CD4-positive, alpha-beta T cell treated with Interleukin-6 at 100 ng/mL for 8 hours (primary cell): Measurements from ENCODE around the gene ZNF883.
A peak's percentile ranks its signal among the peaks of the same experiment; 100 is the strongest.
"Not testable (repeated sequence)": the region's sequence is repeated elsewhere in the genome, so short reads cannot be mapped to it uniquely, and the experiment has no call there.

ENCODE experiments used
- DNase-seq: peaks from one replicate; pipeline ENCODE4 v3.0.0-alpha.2; 2020; ENCODE audit warnings: mixed read lengths, low spot score

ZNF883 gene

DNA sequence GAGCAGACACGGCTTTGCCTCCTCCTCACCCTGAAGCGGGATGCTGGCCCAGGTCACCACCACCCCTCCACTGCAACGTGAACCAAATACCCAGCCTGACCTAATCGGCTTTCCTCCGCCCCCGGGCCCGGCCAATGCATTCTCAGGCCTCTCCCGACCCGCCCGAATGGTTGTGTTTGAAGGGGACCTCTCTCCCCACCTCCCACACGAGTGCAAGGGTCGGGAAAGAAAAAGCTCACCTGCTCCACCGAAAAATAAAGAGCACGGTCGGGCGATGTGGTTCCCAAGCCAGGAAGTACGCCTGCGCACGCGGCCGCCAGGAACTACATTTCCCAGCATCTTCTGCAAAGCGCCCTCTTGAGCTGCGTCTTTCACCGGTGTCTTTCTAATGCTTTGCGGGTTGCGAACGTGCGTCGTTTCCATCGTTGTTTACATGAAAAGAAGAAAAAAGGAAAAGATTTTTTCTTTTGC is at the start of gene ZNF883:
Gene ZNF883 (minus strand): TSS at position 282 of the 471 bp plus-strand sequence.
- peak; percentile 27 for DNase-seq

DNA sequence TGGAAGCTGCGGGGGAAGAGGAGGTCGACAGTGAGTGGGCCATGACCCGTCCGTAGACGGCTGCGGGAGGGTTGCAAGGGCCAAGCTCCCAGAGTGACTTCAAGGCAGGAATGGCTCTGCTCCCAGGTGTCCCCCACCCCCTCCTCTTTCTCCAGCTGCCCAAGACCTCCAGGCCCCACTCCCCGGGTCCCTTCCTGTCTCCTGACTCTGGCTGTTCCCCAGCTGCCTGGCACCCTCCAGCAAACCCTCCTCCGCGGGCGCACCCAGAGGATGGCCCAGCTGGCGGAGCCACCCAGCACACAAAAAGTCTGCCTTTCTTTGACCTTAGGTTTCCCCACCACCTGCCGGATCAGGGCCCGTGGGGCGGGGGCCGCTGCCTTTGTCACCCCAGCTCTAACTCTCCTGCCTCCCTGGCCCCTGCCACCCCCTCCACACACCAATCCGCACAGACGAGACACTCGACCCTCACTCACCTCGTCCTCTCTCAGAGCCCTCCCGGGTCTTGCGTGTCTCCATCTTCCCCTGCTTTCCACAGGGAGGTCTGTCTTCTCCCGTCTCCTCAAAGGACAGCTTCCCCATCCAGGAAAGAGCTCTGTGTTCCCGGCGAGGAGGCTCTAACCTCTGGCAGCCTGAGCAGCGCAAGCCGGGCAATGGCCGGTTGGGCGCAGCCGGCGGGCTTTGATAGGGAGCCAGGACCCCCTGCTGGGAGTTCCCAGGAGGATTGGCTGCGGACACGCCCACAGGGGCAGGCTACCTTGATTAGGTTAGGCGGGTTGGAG is 49.3 kb upstream of the ZNF883 start:
- DNase-seq: not testable (repeated sequence)

DNA sequence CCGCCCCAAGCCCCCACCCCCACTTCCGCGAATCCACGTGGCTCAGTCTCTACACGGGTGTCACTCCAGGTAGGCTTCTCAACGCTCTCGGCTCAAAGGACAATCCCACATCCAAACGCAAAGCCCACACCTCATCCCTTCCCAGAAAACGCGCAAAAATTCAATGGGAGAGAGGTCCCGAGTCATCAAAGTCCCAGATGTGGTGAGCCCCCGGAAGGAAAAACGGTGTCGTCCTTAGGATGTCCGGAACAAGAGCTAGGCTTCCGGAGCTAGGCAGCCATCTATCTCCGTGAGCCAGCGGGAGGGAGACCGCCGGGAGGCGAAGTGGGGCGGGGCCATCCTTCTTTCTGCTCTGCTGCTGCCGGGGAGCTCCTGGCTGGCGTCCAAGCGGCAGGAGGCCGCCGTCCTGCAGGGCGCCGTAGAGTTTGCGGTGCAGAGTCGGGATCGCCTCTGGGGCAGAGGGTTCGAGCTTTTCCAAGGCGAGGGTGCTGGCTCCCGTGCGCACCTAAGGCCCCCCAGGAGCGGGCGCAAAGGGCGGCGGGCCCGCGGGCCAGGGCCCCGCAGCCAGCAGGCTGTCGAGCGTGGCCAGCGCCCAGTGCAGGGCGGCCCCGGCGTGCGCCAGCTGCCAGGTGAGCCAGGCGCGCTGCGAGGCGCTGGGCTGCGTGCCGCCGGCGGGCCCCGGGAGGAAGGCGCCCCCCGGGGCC is 47.7 kb upstream of the ZNF883 start:
- peak; percentile 3 for DNase-seq

DNA sequence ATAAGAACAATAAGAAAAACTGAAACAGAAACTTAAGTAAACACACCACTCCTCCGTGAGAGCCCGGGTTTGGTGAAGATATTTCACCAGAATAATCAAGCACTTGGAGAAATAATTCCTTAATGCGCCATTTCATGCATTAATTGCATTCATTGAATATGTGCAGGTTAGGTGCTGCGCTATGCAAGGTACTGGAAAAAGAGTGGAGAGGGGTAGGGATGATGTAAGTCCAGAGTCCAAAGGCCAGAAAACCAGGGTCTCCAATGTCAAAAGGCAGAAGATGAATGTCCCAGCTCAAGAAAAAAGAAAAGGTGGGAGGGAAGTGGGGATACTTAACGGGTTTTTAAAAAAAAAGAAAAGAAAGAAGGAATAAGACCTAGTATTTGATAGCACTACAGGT is 45.2 kb upstream of the ZNF883 start:
- no peak for DNase-seq

DNA sequence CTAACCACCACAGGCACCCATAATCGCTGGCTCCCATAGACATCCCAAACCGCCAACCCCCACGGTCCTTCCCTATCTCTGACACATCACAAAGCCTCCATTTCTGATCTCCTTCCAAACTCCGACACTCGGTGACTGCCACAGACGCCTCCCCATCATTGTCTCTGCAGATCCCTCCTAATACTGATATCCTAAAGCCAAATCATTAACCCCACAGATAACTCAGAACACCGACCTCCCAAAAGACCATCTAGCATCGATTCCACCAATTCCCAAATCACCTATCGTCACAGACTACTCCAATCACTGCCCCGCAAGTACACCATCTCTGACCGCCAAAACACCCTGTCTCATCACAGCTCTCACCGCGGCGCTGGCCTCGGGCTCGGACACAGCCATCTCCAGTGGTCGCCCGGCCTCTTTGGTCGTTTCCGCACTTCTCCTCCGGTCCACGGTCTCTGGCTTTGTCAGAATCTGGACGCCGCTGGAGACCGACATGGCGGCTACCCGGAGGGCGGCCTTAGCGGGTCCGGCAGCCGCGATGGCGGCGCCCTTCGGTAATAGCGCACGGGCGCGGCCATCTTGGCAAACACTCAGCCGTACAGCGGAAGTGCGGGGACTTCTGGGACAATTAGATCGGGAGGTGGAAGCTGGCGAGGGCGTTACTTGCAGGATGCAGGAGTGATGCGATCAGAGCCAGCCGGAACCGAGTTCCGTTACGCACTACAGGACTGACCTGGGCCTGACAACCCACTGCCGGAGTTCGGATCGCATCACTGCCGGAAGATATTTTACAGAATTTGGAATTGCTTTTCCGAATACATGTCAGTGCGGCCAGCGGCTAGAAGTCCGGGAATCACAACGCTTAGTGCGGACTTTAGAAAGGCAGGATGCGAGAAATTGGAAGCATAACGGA is 44.5 kb upstream of the ZNF883 start, which contains the start of gene ZFP37:
Gene ZFP37 (minus strand): TSS at position 534 of the 916 bp plus-strand sequence. CDS start 36 bp downstream, at position 498.
- peak; percentile 81 for DNase-seq

DNA sequence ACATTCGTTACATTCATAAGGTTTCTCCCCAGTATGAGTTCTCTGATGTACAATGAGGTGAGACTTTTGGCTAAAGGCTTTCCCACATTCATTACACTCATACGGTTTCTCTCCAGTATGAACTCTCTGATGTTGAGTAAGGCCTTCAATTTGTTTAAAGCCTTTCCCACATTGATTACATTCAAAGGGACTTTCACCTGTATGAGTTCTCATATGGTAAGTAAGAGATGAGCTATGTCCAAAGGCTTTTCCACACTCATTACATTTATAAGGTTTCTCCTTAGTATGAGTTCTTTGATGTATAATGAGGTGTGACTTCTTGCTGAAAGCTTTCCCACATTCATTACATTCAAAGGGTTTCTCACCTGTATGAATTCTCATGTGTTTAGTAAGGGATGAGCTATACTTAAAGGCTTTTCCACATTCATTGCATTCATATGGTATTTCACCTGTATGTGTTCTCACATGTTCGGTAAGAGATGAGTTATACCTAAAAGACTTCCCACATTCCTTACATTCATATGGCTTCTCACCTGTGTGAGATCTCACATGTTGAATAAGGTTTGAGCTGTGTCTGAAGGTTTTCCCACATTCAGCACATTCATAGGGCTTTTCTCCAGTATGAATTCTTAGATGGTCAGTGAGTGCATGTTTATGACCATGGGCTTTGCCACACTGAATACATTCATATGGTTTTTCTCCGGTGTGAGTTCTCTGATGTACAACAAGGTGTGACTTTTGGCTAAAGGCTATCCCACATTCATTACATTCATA is 31.1 kb upstream of the ZNF883 start:
- no peak for DNase-seq

DNA sequence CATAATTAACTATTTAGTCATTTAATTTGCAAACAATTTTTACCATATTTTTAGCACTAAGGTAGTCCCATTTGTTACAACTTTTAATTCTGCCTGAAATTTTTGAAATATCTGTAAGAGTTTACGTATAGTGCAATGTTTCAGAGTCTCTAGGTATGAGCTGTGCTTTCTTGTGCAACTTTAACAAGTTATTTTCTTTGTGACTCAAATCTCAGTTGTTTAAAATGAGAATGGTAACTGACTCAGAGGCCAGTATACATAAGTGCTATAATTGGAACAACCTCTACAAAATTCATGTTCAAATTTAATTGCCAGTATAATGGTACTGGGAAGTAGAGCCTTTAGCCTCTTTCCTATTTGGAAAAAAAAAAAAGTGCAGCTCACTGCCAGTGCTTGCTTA is 14.2 kb upstream of the ZNF883 start:
- DNase-seq: no peak

DNA sequence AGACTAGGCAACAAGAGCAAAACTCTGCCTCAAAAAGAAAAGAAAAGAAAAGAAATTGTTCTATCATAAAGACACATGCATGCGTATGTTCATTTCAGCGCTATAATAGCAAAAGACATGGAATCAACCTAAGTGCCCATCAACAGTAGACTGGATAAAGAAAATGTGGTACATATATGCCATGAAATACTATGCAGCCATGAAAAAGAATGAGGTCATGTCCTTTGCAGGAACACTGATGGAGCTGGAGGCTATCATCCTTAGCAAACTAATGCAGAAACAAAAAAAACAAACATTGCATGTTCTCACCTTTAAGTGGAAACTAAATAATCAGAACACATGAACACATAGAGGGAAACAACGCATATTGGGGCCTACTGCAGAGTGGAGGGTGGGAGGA is 6.3 kb upstream of the ZNF883 start:
- DNase-seq: no peak

DNA sequence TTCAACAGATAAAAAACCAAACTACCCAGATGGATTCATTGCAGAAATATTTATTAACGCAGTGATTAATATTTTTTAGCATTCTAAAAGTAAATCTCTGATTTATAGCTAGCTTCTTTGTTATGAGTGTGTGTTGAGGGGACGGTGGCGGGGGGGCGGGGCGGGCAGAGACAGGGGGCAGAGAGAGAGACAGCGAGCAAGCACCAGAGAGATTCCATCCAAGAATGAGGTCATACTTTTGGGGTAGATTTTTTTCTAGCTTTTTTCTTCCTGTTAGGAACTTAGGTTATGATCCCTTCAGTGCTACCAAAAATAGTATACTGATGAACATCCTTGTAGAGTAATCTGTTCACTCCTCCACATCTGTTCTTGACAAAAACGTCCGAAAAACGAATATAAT is 500 bp upstream of the ZNF883 start:
- DNase-seq: no peak

DNA sequence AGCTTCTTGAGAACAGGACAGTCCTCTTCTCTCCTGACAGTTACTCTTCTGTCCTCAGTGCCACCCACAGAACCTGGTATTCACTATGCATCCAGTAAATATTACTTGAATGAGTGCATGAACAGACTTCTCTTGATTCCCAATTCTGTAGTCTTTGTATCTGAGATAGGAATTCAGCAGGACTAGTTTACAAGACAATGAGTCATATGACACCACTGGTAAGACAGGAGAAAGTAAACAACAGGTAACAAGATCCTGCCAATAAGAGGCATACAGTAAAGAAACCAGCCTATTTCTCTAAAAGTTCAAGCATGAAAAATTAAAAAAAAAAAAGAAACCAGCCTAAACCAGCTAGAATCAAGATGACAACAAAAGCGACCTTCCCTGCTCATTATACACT is 6.2 kb downstream of the ZNF883 start:
- DNase-seq: no peak

DNA sequence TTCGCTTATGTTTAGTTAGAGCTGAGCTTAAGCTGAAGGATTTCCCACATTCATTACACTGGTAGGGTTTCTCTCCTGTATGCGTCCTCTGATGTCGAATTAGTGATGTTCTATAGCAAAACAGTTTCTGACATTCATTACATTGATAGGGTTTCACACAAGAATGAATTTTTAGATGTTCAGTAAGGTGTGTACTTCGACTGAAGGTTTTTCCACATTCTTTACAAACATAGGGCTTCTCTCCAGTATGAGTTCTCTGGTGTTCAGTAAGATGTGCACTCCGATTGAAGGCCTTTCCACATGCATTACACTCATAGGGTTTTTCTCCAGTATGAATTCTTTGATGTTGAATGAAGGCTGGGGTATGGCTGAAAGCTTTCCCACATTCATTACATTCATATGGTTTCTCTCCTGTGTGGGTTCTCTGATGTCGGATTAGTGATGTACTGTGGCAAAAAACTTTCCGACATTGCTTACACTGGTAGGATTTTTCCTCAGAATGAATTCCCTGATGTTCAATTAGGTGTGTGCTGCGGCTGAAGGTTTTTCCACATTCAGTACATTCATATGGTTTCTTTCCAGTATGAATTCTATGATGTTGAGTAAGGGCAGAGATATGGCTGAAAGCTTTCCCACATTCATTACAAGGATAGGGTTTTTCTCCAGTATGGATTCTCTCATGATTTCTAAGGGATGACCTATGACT is 14.6 kb downstream of the ZNF883 start:
- DNase-seq: no peak

DNA sequence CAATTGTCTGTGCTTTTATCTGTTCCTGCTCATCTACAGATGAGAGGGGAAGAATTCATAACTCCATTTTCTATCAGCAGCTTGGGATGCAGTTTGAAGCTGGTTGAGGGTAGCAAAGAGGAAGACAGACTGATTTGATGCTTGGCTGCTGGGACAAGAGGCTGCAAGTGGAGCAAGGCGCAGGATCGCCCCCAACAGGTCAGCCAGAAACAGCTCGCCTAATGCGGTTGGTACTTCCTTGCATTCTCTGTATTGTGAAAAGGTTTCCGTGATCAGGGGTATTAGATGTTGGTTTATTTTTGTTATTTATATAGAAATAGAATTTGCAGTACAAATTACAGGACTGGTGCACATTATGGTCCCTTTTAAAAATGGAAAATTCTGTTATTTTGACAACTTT is 40.6 kb downstream of the ZNF883 start:
- no peak for DNase-seq

DNA sequence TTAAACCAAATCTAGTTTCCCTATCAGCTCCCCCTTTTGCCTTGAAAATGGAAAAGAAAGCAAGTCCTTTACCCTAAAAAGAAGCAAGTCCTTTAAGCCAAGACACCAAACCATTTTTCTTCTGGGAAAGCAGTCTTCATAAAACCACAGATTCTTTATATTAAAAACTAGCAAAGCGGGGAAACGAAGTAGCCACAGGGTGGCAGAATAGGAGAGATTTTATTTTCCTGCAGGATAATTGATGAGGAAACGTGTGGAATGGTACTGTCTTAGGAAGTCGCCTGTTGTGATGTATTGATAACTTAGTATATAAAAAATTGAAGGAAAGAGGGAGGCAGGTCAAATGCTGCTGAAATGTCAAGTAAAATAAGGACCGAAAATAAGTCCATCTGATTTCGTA is 41.1 kb downstream of the ZNF883 start:
- DNase-seq: no peak

DNA sequence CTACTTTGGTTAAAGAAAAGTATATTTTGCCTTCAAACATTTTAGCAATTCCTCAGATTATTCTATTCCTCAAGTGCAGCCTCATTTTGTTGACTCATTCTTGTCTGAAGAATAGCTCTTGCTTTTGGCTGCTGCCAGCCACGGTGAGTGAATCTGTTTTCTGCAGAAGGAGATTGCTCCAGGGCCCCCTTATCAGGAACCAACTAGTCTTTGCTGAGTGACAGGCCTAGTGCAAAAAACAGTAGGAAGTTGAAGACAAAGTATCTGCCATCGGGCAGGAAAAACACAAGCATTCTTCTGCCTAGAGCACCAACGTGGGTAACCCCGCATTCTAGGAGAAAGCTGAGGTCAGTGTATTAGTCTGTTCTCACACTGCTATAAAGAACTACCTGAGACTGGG is 42.3 kb downstream of the ZNF883 start:
- DNase-seq: no peak

DNA sequence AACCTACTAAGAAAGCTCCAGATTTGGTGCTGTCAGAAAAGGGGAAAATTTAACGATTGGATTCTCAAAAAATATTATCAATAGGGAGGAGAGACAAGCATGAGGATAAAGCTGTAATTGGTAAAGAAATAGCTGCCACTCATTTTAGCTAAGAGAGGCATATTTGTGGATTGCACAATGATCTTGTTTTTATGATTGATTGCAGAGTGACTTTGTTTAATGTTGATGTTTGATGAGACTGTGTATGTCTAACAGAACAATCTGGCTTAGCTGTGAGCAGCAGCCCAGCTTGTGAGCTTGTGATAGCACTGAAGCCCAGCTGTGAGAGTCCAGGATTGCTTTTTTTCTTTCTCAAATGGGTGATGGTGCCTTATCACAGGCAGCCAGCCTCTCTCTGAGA is 56.4 kb downstream of the ZNF883 start:
- no peak for DNase-seq

DNA sequence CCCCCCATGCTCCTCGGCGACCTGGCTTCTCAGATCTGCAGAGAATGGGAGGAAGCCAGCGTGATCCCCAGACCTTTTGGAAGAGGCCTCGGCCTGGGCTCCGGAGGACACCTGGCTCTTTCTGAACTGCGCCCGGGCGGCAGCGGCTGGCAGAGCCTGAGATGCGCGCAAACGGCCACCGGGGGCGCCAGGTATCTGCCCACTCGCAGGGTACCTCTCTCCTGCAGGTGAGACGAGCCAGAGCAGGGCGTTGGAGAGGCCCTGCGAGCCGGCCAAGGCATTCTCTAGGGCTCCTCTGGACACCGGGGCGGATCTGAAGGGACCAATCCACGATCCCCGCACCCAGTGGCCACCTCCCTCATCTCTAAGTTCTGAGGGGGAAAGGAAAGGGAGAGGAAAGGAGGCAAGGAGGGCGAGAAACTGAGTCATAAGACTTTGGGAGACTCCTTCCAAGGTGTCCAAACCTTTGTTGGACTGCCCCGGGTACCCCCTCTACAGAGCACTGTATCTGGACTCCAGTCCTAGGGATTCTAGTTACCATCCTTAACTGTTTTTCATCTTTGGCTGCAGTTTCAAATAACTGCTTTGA is 66.3 kb downstream of the ZNF883 start:
- no peak for DNase-seq

DNA sequence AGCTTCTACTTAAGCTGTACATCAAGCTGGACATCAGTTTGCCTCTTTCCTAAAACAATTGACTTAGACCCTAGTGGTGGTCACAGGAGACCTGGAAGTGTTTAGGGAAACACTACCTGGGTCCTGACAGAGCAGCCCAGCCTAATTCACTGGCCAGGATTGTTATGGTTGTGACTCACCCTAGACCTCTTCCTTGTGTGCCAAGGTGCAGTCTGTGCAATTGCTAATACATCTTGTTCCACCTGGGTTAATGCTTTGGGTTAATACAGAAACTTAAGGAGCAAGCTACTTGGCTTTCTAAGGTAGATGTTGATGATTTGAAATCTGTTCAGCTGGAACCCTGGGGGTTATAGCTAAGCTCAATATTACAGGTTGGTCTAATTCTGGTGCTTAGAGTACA is 72.6 kb downstream of the ZNF883 start:
- DNase-seq: no peak

DNA sequence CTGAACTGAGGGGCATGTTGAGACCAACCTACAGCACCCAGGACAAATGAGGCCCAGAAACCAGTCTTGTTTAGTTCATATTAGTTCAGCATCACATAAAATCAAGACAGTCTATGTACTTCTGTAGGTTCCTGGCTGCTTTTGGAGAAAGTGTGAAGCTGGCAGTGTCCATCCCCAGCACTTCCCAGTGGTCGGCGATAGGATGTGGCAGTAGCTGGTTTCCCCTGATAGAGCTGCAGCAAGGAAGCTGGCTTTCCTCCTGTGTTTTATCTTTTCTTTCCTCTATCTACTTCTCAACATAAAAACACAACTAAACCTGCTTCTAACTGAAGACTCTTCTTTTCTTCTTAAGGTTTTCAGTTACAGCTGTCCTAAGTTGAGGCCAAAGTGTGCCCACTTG is 78.3 kb downstream of the ZNF883 start:
- DNase-seq: no peak

DNA sequence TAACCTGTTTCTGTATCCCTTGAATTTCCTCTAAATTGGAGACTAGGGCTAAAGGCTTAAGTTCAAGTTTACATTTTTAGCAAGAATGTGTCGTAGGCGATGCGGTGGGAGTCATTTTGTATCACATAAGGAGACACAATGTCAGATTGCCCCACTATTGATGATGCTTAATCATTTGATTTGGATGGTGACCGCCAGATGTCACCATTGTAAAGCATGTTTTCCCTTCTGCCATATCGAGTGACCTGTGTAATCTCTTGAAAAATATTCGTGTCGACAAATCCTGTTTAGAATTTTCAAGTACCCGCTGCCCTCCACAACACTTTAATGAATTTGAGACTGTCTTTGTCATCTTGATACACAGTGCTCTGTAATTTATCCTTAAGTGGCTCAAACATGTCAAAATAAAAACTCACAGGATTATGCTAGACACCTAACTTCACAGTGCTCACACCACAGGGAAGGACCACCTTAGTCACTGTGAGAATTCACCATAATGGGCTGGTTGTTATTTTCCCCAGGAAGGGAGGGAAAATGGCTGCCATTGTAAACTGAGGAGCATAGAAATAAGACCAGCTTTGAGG is 86.8 kb downstream of the ZNF883 start:
- DNase-seq: no peak

DNA sequence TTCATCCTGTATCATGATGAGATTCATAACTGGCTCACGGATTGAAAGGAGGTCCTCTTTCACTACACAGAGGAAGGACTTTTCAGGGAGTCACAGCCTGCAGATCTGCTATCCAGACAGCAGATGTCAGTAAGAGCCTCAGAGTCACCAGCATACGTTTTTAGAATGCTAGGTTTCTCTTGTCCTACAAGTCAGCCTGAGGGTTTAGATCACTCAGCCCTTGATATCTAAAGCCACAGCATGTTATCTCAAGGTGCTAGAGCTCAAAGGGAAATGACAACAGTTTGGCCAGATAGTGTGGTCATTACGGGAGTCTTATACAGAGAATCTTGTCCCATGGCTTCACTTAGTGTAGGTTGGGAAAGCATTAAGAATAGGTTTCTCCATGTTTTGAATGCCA is 90.4 kb downstream of the ZNF883 start:
- no peak for DNase-seq
